ENCODE data around the gene SLX9.

SLX9 gene

DNA sequence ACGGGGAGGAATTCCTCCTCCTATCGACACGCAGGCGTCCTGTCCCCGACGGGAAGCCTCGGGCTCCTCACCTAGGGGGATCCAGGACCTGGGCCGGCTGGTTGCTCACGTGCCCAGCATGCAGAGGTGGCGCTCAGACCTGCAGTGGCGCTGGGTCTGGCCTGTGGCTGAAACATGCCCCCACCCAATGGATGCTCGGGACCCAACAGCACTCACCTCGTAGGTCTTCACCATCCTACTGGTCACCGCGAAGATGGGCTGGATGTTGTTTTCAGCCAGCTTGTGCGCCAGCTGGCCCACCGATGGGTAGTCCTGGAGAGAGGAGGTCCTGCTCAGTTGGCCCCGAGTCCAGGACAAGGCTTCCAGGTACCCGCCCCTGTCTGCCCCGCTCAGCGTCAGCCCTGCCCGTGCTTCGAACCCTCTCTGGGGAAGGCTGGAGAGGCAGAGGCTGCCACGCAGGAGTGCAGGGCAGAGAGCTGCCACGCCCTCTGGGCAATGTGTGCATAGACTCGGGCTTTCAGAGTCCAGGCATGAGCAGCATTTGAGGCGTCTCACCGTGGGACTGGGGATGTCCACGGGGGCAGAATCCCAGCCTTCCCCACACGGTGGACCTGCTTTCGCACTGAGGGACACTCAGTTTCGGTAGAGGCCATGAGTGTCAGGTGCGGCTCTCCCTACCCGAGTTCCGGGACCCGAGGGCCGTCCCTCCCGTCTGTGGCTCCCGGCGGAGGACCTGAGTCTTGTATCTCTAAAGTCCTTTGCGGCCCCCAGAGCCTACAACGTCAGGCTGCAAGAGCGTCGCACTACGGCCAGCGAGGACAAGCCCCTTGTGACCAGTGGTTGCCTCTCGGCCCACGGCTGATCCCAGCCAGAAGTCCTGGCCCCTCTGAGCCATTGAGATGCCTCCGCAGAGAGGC, 40.7 kb upstream of the SLX9 start:
- Mint-ChIP-seq H3K4me1 (ENCODE audit: low read depth) (peaks cover 4% of the 10 kb centered on the region), H3K4me3 (no peak overlapping the region), H3K36me3 (ENCODE audit: low read depth) (peaks cover 58% of the 10 kb centered on the region), H3K9me3 (no peaks in the 10 kb centered on the region), H3K27me3 (no peaks in the 10 kb centered on the region), H3K27ac (peak overlapping the region; percentile 21)

DNA sequence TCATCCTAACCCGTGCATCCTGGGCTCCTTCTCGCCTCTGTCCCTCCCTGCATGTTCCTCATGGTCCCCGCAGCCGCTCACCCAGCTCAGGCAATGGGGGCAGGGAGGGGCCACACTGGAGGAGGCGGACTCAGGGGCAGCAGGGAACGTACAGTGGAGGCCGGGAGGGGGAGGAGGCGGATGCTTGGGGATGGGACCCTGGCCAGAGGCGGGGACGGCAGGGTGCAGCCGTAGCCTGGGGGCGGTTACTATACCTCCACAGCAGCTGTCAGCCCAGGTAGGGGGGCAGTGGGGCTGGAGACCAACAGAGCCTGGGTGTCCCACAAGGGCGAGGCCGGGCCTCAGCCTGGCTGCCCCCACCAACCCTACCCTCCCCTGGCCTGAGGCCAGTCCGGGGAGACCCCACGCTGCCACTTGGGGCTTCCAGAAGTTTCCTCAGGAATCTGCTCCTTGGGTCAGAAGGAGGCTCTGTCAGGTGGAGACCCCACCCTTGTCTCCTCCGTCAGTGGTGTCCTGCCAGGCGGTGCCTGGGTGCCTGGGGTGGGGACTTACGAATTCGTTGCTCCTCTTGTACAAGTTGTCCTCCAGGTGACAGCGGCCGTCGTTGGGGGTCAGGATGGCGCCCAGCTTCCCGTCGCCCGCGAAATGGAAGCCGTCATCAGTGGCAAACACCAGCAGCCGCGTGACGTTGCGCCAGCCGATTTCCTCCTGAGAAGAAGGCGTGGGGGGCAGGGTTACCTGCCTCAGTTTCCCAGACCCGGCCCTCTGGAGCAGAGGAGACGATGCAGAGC, 39.9 kb upstream of the SLX9 start:
- H3K27me3 Mint-ChIP-seq, result no peaks in the 10 kb centered on the region
- H3K36me3 Mint-ChIP-seq (ENCODE audit: low read depth), result peaks cover 61% of the 10 kb centered on the region
- H3K4me1 Mint-ChIP-seq (ENCODE audit: low read depth), result peaks cover 8% of the 10 kb centered on the region
- H3K9me3 Mint-ChIP-seq, result no peaks in the 10 kb centered on the region
- no peak overlapping the region for H3K27ac Mint-ChIP-seq
- no peak overlapping the region for H3K4me3 Mint-ChIP-seq

GRCh38 chr21:44900559-44901251, 39.1 kb upstream of the SLX9 start:
- H3K27me3 Mint-ChIP-seq, result no peaks in the 10 kb centered on the region
- no peaks in the 10 kb centered on the region for H3K9me3 Mint-ChIP-seq
- H3K36me3 Mint-ChIP-seq (ENCODE audit: low read depth), result peaks cover 59% of the 10 kb centered on the region
- no peak overlapping the region for H3K4me3 Mint-ChIP-seq
- H3K4me1 Mint-ChIP-seq (ENCODE audit: low read depth), result peaks cover 8% of the 10 kb centered on the region
- H3K27ac Mint-ChIP-seq, result no peak overlapping the region

DNA sequence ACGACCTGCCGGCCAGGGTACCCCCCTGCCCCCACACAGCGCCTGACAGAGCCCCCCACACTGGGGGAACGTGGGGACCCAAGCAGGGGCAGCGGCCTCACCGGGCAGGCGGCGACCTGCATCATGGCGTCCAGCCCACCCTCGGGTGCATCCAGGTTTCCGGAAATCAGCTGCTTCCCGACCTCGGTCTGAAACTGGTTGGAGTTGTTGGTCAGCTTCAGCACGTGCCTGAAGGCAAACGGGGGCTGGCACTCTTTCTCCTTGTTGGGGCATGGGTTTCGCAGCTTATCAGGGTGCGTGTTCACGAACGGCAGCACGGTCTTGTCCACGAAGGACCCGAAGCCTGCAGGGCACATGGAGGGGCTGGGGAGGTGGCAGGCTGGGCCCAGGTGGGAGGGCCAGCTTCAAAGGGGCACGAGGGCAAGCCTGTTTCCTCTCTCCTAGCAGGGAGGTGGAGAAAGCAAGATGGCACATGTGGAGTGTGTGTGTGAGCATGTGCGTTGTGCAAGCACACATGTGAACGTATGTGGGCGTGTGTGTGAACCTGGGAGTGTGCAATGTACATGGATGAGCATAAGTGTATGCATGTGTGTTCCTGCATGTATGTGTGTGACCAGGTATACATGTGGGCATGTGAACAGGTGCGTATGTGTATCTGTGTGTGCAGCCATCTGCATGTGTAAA, 38.3 kb upstream of the SLX9 start:
- no peaks in the 10 kb centered on the region for H3K27me3 Mint-ChIP-seq

DNA sequence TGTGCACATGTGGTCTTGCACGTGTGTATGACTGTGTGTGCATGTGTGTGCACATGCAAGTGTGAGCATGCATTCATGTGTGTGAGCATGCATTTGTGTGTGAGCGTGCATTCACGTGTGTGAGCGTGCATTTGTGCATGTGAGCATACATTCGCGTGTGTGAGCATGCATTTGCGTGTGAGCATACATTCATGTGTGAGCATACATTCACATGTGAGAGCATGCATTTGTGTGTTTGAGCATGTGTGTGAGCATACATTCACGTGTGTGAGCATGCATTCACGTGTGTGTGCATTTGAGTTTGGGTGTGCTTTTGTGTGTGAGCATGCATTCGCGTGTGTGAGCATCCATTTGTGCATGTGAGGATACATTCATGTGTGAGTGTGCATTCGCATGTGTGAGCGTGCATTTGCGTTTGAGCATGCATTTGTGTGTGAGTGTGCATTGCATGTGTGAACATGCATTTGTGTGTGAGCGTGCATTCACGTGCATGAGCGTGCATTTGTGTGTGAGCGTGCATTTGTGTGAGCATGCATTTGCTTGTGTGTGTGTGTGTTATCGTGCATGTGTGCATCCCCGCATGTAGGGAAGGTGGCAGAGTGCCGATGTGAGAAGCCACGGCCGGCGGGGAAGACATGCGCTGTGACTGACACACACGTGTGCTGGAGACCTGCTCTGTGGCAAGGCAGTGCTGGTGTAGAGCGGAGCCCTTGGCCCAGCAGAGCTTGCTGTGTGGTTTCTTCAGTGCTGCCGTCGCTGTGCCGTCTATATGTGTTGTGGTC, 37.4 kb upstream of the SLX9 start:
- peaks cover 12% of the 10 kb centered on the region for H3K4me1 Mint-ChIP-seq (ENCODE audit: low read depth)
- no peaks in the 10 kb centered on the region for H3K27me3 Mint-ChIP-seq
- no peak overlapping the region for H3K4me3 Mint-ChIP-seq
- H3K27ac Mint-ChIP-seq, result peak overlapping the region; percentile 13
- H3K36me3 Mint-ChIP-seq (ENCODE audit: low read depth), result peaks cover 59% of the 10 kb centered on the region
- H3K9me3 Mint-ChIP-seq, result no peaks in the 10 kb centered on the region

More for the DNA sequence above, 38.3 kb upstream of the SLX9 start:
- H3K9me3 Mint-ChIP-seq, result no peaks in the 10 kb centered on the region
- H3K4me3 Mint-ChIP-seq, result no peak overlapping the region
- H3K27ac Mint-ChIP-seq, result no peak overlapping the region
- peaks cover 58% of the 10 kb centered on the region for H3K36me3 Mint-ChIP-seq (ENCODE audit: low read depth)
- peaks cover 10% of the 10 kb centered on the region for H3K4me1 Mint-ChIP-seq (ENCODE audit: low read depth)

GRCh38 chr21:44903050-44903685, 36.7 kb upstream of the SLX9 start:
- Mint-ChIP-seq H3K27me3 (no peaks in the 10 kb centered on the region), H3K36me3 (ENCODE audit: low read depth) (peaks cover 62% of the 10 kb centered on the region), H3K9me3 (no peaks in the 10 kb centered on the region), H3K4me3 (no peak overlapping the region), H3K4me1 (ENCODE audit: low read depth) (peaks cover 19% of the 10 kb centered on the region), H3K27ac (peak overlapping the region; percentile 13)

- Mint-ChIP-seq H3K9me3 (no peaks in the 10 kb centered on the region), H3K36me3 (ENCODE audit: low read depth) (peaks cover 62% of the 10 kb centered on the region), H3K27ac (no peak overlapping the region), H3K27me3 (no peaks in the 10 kb centered on the region), H3K4me3 (no peak overlapping the region), H3K4me1 (ENCODE audit: low read depth) (peaks cover 24% of the 10 kb centered on the region)
Observed at GRCh38 chr21:44903689-44904088, 36.1 kb upstream of the SLX9 start.

DNA sequence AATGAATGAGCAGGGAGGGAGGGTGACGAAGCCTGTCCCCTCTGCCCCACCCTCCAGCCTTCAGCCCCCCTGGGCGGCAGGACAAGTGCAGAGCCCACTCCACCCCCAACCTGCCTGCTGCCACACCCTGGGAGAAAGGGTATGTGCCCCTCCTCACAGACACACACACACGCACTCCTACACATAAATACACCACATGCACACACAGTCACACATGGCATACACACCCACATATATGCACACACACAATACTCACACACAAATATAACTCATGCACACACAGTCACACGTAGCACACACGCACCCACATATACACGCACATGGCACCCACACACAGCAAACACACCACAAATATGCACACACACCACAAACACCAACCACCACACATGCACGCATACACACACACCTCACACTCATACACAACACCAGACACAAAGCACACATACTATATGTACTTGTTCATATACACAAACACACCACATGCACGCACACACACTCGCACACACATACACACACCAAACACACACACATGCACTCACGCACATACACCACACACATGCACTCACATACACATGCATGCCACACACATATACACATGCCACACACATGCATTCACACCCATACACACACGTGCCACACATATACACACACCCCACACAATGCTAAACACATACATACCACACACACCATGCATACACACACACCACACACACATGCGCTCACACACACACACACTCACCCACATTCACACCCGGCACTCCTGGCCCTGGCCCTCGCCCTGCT, 35.5 kb upstream of the SLX9 start:
- Mint-ChIP-seq H3K27me3 (no peaks in the 10 kb centered on the region), H3K27ac (peak overlapping the region; percentile 50), H3K4me1 (ENCODE audit: low read depth) (peaks cover 31% of the 10 kb centered on the region), H3K36me3 (ENCODE audit: low read depth) (peaks cover 65% of the 10 kb centered on the region), H3K4me3 (no peak overlapping the region), H3K9me3 (no peaks in the 10 kb centered on the region)

DNA sequence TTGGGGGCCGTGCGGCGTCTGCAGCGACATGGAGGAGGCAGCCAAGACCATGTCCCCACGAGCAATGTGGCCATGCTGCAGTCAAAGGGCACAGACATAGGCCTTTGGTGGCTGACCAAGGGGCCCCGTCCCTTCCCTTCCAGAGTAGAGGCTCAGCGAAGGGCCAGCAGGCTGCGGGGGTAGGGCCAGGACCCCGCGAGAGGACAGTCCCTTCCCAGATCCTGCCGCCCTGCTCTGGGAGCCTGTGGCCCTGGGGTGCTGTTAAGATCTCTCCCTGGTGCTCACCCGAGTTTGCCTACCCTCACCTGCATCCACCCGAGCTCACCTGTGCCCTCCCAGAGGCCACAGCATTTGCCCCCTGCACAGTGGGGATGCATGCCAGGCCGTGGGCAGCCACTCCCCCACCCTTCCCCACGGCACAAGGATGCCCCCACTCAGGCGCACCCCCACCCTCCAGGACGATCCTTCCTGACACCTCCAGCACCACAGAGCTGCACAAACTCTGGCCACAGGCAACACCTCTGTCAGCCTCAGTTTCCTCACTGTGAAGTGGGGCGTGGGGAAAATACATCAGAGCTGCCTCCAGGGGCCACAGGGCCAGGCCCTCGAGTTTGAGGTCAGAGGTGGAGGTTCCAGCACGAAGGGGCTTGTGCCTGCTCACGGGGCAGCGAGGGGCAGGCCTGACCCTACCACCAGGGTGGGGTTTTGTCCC, 34.7 kb upstream of the SLX9 start:
- Mint-ChIP-seq H3K4me3 (no peak overlapping the region), H3K27me3 (no peaks in the 10 kb centered on the region), H3K9me3 (no peaks in the 10 kb centered on the region), H3K4me1 (ENCODE audit: low read depth) (peaks cover 39% of the 10 kb centered on the region), H3K36me3 (ENCODE audit: low read depth) (peaks cover 67% of the 10 kb centered on the region), H3K27ac (no peak overlapping the region)

DNA sequence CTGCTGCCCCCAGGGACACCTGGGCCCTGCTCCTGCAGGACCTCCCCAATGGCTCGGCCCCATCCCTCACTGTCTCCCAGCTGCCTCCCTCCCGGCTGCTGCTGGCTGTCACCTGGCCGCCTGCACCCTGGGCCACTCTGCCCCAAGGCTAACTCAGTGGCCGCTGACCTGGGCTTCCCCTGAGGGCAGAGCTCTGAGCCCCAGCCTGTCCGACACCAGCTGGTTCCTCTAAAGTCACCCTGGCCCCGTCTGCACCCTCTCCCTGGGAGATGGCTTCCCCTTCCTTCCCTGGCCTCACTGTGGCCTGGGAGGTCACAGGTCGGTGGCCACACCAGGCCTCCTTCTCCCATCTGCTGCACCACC, 34.1 kb upstream of the SLX9 start:
- H3K4me1 Mint-ChIP-seq (ENCODE audit: low read depth), result peaks cover 44% of the 10 kb centered on the region
- no peak overlapping the region for H3K4me3 Mint-ChIP-seq
- H3K36me3 Mint-ChIP-seq (ENCODE audit: low read depth), result peaks cover 62% of the 10 kb centered on the region
- H3K27me3 Mint-ChIP-seq, result no peaks in the 10 kb centered on the region
- H3K27ac Mint-ChIP-seq, result no peak overlapping the region
- no peaks in the 10 kb centered on the region for H3K9me3 Mint-ChIP-seq

GRCh38 chr21:44907225-44907965, 32.4 kb upstream of the SLX9 start:
- Mint-ChIP-seq H3K4me3 (no peak overlapping the region), H3K36me3 (ENCODE audit: low read depth) (peaks cover 53% of the 10 kb centered on the region), H3K27ac (peak overlapping the region; percentile 41), H3K27me3 (no peaks in the 10 kb centered on the region), H3K4me1 (ENCODE audit: low read depth) (peaks cover 60% of the 10 kb centered on the region), H3K9me3 (no peaks in the 10 kb centered on the region)

Measured in stimulated activated naive CD8-positive, alpha-beta T cell treated with anti-CD3 and anti-CD28 coated beads, Interleukin-15, Interleukin-2, amounts not matched to agents 100 ng/mL and 50 ng/mL, for 24 hours (primary cell).